Measurements from ENCODE around the gene NHLRC4. TPM values are rescaled to one million over a fixed set of nuclear protein-coding genes. Genes with fewer than 3 reads are reported as not detected.

Gene NHLRC4
- total and polyA plus RNA-seq, 2 of the 4 experiments (the other 2 are of a cell fraction): 0.72 to 0.84 TPM

- no peak for TF ChIP-seq NFE2L2 (IDR thresholded peaks at IDR 0.05; ENCODE audit: low read depth, low read length)
These were observed 46.7 kb upstream of the NHLRC4 start (continued) for GRCh38 chr16:519841-520687.

- TF ChIP-seq FOS (IDR thresholded peaks at IDR 0.05; ENCODE audit: low read depth, low read length) (no peak), NFE2L2 (IDR thresholded peaks at IDR 0.05; ENCODE audit: low read depth, low read length) (no peak), CEBPB (IDR thresholded peaks at IDR 0.05; ENCODE audit: low read depth, low read length) (no peak), CHD1 (IDR thresholded peaks at IDR 0.05; ENCODE audit: low read depth, low read length) (no peak), BHLHE40 (IDR thresholded peaks at IDR 0.05; ENCODE audit: low read depth, low read length) (no peak), RFX5 (IDR thresholded peaks at IDR 0.05; ENCODE audit: low read depth, low read length) (no peak)
- no TSS peak for BruUV-seq (replicated peaks)
- CTCF ChIA-PET: interaction anchor here (0.5 kb wide), 1 partner anchor 162 kb away, joined by 3 read pairs; no protein-coding TSS in a partner anchor
- Histone ChIP-seq H3K9me3 (ENCODE audit: control insufficient read depth, insufficient read depth, low read length) (no peaks in the 10 kb centered on the region), H3K9ac (ENCODE audit: low read depth, low read length) (no peak overlapping the region), H3K79me1 (ENCODE audit: low read depth in 1 of 2, low read length in 2 of 2) (peaks cover 0 to 36% of the 10 kb centered on the region in 2 experiments; a peak in 2 of 4 replicates), H3K23ac (ENCODE audit: low read depth, low read length) (no peak overlapping the region), H3K27me3 (ENCODE audit: control insufficient read depth, insufficient read depth, low read length) (no peaks in the 10 kb centered on the region), H2AK9ac (replicated peaks; ENCODE audit: low read depth, low read length, poor library complexity) (peak overlapping the region; percentile 55), H3K27ac (ENCODE audit: insufficient read depth, low read length) (no peak overlapping the region), H4K91ac (ENCODE audit: insufficient read depth, low read depth, low read length) (no peak overlapping the region), H4K20me1 (ENCODE audit: insufficient read depth, low read length) (peaks cover 27% of the 10 kb centered on the region), H2BK120ac (ENCODE audit: low read depth, low read length) (no peak overlapping the region), H3K56ac (ENCODE audit: extremely low read depth, insufficient read depth, low read length) (no peak overlapping the region), H2AK5ac (ENCODE audit: low read depth, low read length) (no peak overlapping the region), H4K8ac (ENCODE audit: low read depth in 2 of 2, low read length in 2 of 2) (no peak overlapping the region), H3K4me1 (ENCODE audit: control insufficient read depth, insufficient read depth, low read length) (peaks cover 8% of the 10 kb centered on the region), H3K14ac (replicated peaks; ENCODE audit: low read depth, low read length) (no peak overlapping the region), H2BK20ac (ENCODE audit: low read depth, low read length) (no peak overlapping the region), H3K4me2 (ENCODE audit: low read depth, low read length) (no peak overlapping the region), H3K36me3 (ENCODE audit: control insufficient read depth, insufficient read depth, low read length) (peaks cover 37% of the 10 kb centered on the region), H3K4ac (ENCODE audit: low read depth, low read length) (no peak overlapping the region), H4K5ac (ENCODE audit: low read depth, low read length) (no peak overlapping the region), H3K18ac (ENCODE audit: low read depth, low read length) (no peak overlapping the region), H2AFZ (replicated peaks; ENCODE audit: low read length, poor library complexity) (peak overlapping the region; percentile 58), H2BK15ac (ENCODE audit: low read depth, low read length) (no peak overlapping the region), H3K4me3 (ENCODE audit: insufficient read depth, low read depth, low read length) (no peak overlapping the region), H2BK5ac (ENCODE audit: low read depth, low read length, poor library complexity, severe bottlenecking) (no peak overlapping the region), H3K9me1 (ENCODE audit: insufficient read depth, low read length) (peaks cover 6% of the 10 kb centered on the region; the same call in 1 of the 2 replicates)
- 93% methylated on average over 2 of the region's 13 CpGs; no CpG with 5 or more reads in 1 of the 2 experiments for WGBS, 2 experiments (ENCODE audit: extremely low coverage in 2 of 2, insufficient read length in 1 of 2)
- in situ Hi-C loops (cut with MboI; ENCODE audit: low sequenced_read_pairs): no loop called here
- ATAC-seq (ENCODE audit: low read depth) (no peak), DNase-seq (no peak)
- POLR2A ChIA-PET (ENCODE audit: unreplicated experiment): no interaction called here
- intact Hi-C loops (cut with micrococcal nuclease): no loop called here
- dilution Hi-C loops (cut with HindIII; ENCODE audit: low sequenced_read_pairs, unreplicated experiment): no loop called here
These were observed 46.0 kb upstream of the NHLRC4 start for GRCh38 chr16:520847-521246.
